Neural cell (in vitro differentiated cells): Measurements from ENCODE around the gene OTOG. TPM values are rescaled to one million over a fixed set of nuclear protein-coding genes. Genes with fewer than 3 reads are reported as not detected.

Source experiments
- H2AFZ ChIP-seq: fragments of 200-600, 300-800 bp; sonication (generic), shearing (Covaris generic); 2 replicates; pipeline ENCODE4 v1.6.0; 2014; ENCODE audit warnings: low read depth, mild to moderate bottlenecking, antibody characterized with exemption, low read length, moderate library complexity
- H3F3A ChIP-seq: fragments of 200-600 bp; shearing (Covaris generic); 2 replicates; pipeline ENCODE4 v1.6.1; 2016; ENCODE audit warnings: mild to moderate bottlenecking, moderate library complexity, mixed read lengths, antibody characterized with exemption, low read length; ENCODE audit not compliant: insufficient read depth, poor library complexity, severe bottlenecking
- H3K27ac ChIP-seq: fragments of 200-600, 300-800 bp; sonication (generic), shearing (Covaris generic); 2 replicates; pipeline ENCODE4 v1.5.1; 2014; ENCODE audit warnings: mild to moderate bottlenecking, low read length, moderate library complexity
- H3K27me3 ChIP-seq: fragments of 300-800, 200-600 bp; sonication (generic), shearing (Covaris generic); 2 replicates; pipeline ENCODE4 v1.6.0; 2014; ENCODE audit warnings: mild to moderate bottlenecking, low read depth, low read length, moderate library complexity; ENCODE audit not compliant: insufficient read depth
- H3K36me3 ChIP-seq: fragments of 300-800, 200-600 bp; sonication (generic), shearing (Covaris generic); 2 replicates; pipeline ENCODE4 v1.5.1; 2014; ENCODE audit warnings: mild to moderate bottlenecking, antibody characterized with exemption, low read length, moderate library complexity; ENCODE audit not compliant: insufficient read depth
- H3K4me2 ChIP-seq: fragments of 300-800, 200-600 bp; sonication (generic), shearing (Covaris generic); 2 replicates; pipeline ENCODE4 v1.6.0; 2014; ENCODE audit warnings: mild to moderate bottlenecking, low read length
- H3K4me3 ChIP-seq: fragments of 300-800, 200-600 bp; sonication (generic), shearing (Covaris generic); 2 replicates; pipeline ENCODE4 v1.5.1; 2014; ENCODE audit warnings: mild to moderate bottlenecking, low read length, moderate library complexity
- H3K79me2 ChIP-seq: fragments of 200-600 bp; shearing (Covaris generic); replicated peaks from 2 replicates; pipeline ENCODE4 v1.6.0; 2014; ENCODE audit warnings: mild to moderate bottlenecking, low read length, moderate library complexity; ENCODE audit not compliant: insufficient read depth
- H3K9ac ChIP-seq: fragments of 300-800, 200-600 bp; sonication (generic), shearing (Covaris generic); 2 replicates; pipeline ENCODE4 v1.6.1; 2016; ENCODE audit warnings: mild to moderate bottlenecking, low read length, mixed read lengths
- H3K9me2 ChIP-seq: fragments of 200-600 bp; shearing (Covaris generic); 2 replicates; pipeline ENCODE4 v1.6.1; 2016; ENCODE audit warnings: mild to moderate bottlenecking, low read length, mixed read lengths; ENCODE audit not compliant: insufficient read depth
- H3K9me3 ChIP-seq: fragments of 200-600, 300-800 bp; sonication (generic), shearing (Covaris generic); 2 replicates; pipeline ENCODE4 v1.6.1; 2016; ENCODE audit warnings: mild to moderate bottlenecking, mixed run types, low read length, moderate library complexity, mixed read lengths
- H4K20me1 ChIP-seq: fragments of 200-600 bp; shearing (Covaris generic); 2 replicates; pipeline ENCODE4 v1.6.1; 2016; ENCODE audit warnings: mild to moderate bottlenecking, mixed run types; ENCODE audit not compliant: insufficient read depth
- CTCF ChIP-seq: fragments of 450-650 bp; IDR thresholded peaks from 2 replicates; pipeline ENCODE4 v1.5.1; 2014; ENCODE audit warnings: antibody characterized with exemption, mild to moderate bottlenecking, moderate library complexity; ENCODE audit not compliant: poor library complexity, severe bottlenecking
- EP300 ChIP-seq: fragments of 450-650 bp; conservative IDR thresholded peaks from 2 replicates; pipeline ENCODE4 v1.6.1; 2014; ENCODE audit warnings: antibody characterized with exemption, mild to moderate bottlenecking, moderate library complexity; ENCODE audit not compliant: poor library complexity, severe bottlenecking
- EZH2 ChIP-seq: fragments of 200-600, 300-800 bp; shearing (Covaris generic), sonication (generic); IDR thresholded peaks from 2 replicates; pipeline ENCODE4 v1.6.1; 2014; ENCODE audit warnings: antibody characterized with exemption, low read length, borderline replicate concordance, mild to moderate bottlenecking; ENCODE audit not compliant: insufficient read depth, poor library complexity, severe bottlenecking
- MXI1 ChIP-seq: fragments of 450-650 bp; conservative IDR thresholded peaks from 2 replicates; pipeline ENCODE4 v1.6.1; 2014; ENCODE audit warnings: antibody characterized with exemption, mild to moderate bottlenecking; ENCODE audit not compliant: poor library complexity, severe bottlenecking
- POLR2AphosphoS5 ChIP-seq: IDR thresholded peaks from 2 replicates; pipeline ENCODE4 v1.6.1; 2012
- RAD21 ChIP-seq: fragments of 450-650 bp; conservative IDR thresholded peaks from 2 replicates; pipeline ENCODE4 v1.6.1; 2014; ENCODE audit warnings: antibody characterized with exemption, mild to moderate bottlenecking, moderate library complexity
- REST ChIP-seq: IDR thresholded peaks from 2 replicates; pipeline ENCODE4 v1.6.1; 2012; ENCODE audit warnings: borderline replicate concordance
- SMC3 ChIP-seq: fragments of 450-650 bp; conservative IDR thresholded peaks from 2 replicates; pipeline ENCODE4 v1.6.1; 2014; ENCODE audit warnings: antibody characterized with exemption, mild to moderate bottlenecking, moderate library complexity; ENCODE audit not compliant: poor library complexity
- TAF1 ChIP-seq: IDR thresholded peaks from 2 replicates; pipeline ENCODE4 v1.6.1; 2012; ENCODE audit warnings: low read depth
- polyA plus RNA-seq: library from polyadenylated mRNA; depleted of rRNA; stranded (reverse); fragments of >200 nt; gene quantifications from 2 replicates; pipeline ENCODE4 v1.2.3, GENCODE V29; 2014

The OTOG gene
- polyA plus RNA-seq, 1 donor from 2014 or later = not detected

GRCh38 chr11:17600316-17601255 lies 53.5 kb downstream of the OTOG start:
- Histone ChIP-seq H3K9me3 (no peaks in the 10 kb centered on the region), H3K4me2 (no peak overlapping the region)

More at GRCh38 chr11:17600316-17601255, 53.5 kb downstream of the OTOG start:
- H3F3A ChIP-seq = no peaks in the 10 kb centered on the region
- no peaks in the 10 kb centered on the region for H3K79me2 ChIP-seq
- no peak overlapping the region for H2AFZ ChIP-seq
- H3K9me2 ChIP-seq = no peaks in the 10 kb centered on the region
- no peaks in the 10 kb centered on the region for H3K27me3 ChIP-seq
- no peak overlapping the region for H3K9ac ChIP-seq
- no peak overlapping the region for H3K4me3 ChIP-seq
- H4K20me1 ChIP-seq = no peaks in the 10 kb centered on the region
- H3K36me3 ChIP-seq = no peaks in the 10 kb centered on the region
- no peak overlapping the region for H3K27ac ChIP-seq
- TF ChIP-seq TAF1 (no peak), RAD21 (no peak), SMC3 (no peak), CTCF (no peak), MXI1 (no peak), EP300 (no peak), EZH2 (no peak), POLR2AphosphoS5 (no peak), REST (no peak)
